HepG2 (cell line): ENCODE measurements around the gene C6orf136. TPM values are rescaled to one million over a fixed set of nuclear protein-coding genes. Genes with fewer than 3 reads are reported as not detected.
A peak's percentile ranks its signal among the peaks of the same experiment; 100 is the strongest.

Source experiments
- ATAC-seq: fragments of 200-7000 bp; cut with Tn5 transposase; 3 replicates; pipeline ENCODE4 v1.9.1; 2020; ENCODE audit warnings: mild to moderate bottlenecking, moderate library complexity
- BruUV-seq: library from RNA; stranded (reverse); fragments of 400-500 nt; replicated peaks from 2 replicates; lab custom pipeline; 2021; lab: Mats Ljungman, UMichigan
- CTCF ChIA-PET: fragments of 300-600 bp; formaldehyde crosslinking; extraction: SDS; loops from one replicate; lab custom pipeline; 2021; ENCODE audit warnings: low total read pairs, inconsistent platforms, low intra/inter-chr PET ratio; lab: Yijun Ruan, JAX
- POLR2A ChIA-PET: fragments of 350-600 bp; sonication (Branson Sonifier 250); formaldehyde crosslinking; loops from one replicate; lab custom pipeline; 2020; ENCODE audit warnings: antibody characterized with exemption, inconsistent platforms; lab: Yijun Ruan, JAX
- DNase-seq: peaks from one replicate; pipeline ENCODE4 v3.0.0-alpha.2; 2015; ENCODE audit warnings: low spot score
- FAIRE-seq: peaks from 3 replicates; lab custom pipeline; 2011; peaks lifted over from hg19 to GRCh38; lab: Jason Lieb, UNC
- H2AFZ ChIP-seq: one replicate; pipeline ENCODE4 v1.6.1; 2011; ENCODE audit warnings: low read length, inconsistent platforms
- H3K27ac ChIP-seq: fragments of 300-600 bp; 3 replicates; pipeline ENCODE4 v1.8.0; 2011; ENCODE audit warnings: mixed run types, mild to moderate bottlenecking, mixed read lengths, low read length, inconsistent platforms; ENCODE audit not compliant: insufficient read depth; ENCODE audit errors: extremely low read length
- H3K27me3 ChIP-seq, 2 experiments: fragments of 200-600 bp in 1 of 2; 2 replicates in 1 of 2; 3 replicates in 1 of 2; pipeline versions ENCODE4 v1.6.0 to v1.8.0; 2011; ENCODE audit warnings: low read length in 2 of 2, mild to moderate bottlenecking in 2 of 2, moderate library complexity in 2 of 2, inconsistent platforms in 1 of 2; ENCODE audit not compliant: insufficient read depth in 2 of 2, control insufficient read depth in 1 of 2
- H3K36me3 ChIP-seq, 2 experiments: fragments of 200-600 bp in 1 of 2; replicated peaks in 1 of 2; 2 replicates in 1 of 2; 3 replicates in 1 of 2; pipeline versions ENCODE4 v1.5.1 to v1.8.0; 2011; ENCODE audit warnings: low read length in 2 of 2, inconsistent platforms in 1 of 2; ENCODE audit not compliant: insufficient read depth in 2 of 2, control insufficient read depth in 1 of 2
- H3K4me1 ChIP-seq: 2 replicates; pipeline ENCODE4 v1.5.1; 2012; ENCODE audit warnings: low read length, inconsistent platforms; ENCODE audit not compliant: insufficient read depth
- H3K4me2 ChIP-seq: 2 replicates; pipeline ENCODE4 v1.6.0; 2011; ENCODE audit warnings: low read depth, low read length, inconsistent platforms
- H3K4me3 ChIP-seq, 3 experiments: fragments of 200-600 bp in 1 of 3; sonication (generic), shearing (Covaris generic) in 1 of 3; replicated peaks in 1 of 3; 2 replicates each; pipeline ENCODE4 v1.5.1; 2011 to 2016; ENCODE audit warnings: low read length in 3 of 3, inconsistent platforms in 2 of 3, low read depth in 2 of 3, mild to moderate bottlenecking in 2 of 3, control low read depth in 1 of 3, mixed read lengths in 1 of 3; ENCODE audit not compliant: insufficient read depth in 1 of 3
- H3K79me2 ChIP-seq: one replicate; pipeline ENCODE4 v1.6.1; 2011; ENCODE audit warnings: low read length, inconsistent platforms; ENCODE audit not compliant: insufficient read depth
- H3K9ac ChIP-seq: 2 replicates; pipeline ENCODE4 v1.6.0; 2011; ENCODE audit warnings: mild to moderate bottlenecking, low read depth, low read length, inconsistent platforms; ENCODE audit not compliant: insufficient read depth
- H3K9me3 ChIP-seq: 2 replicates; pipeline ENCODE4 v1.5.1; 2012; ENCODE audit warnings: mild to moderate bottlenecking, low read length
- H4K20me1 ChIP-seq: 2 replicates; pipeline ENCODE4 v1.6.0; 2011; ENCODE audit warnings: inconsistent platforms, mild to moderate bottlenecking, low read length, moderate library complexity; ENCODE audit not compliant: insufficient read depth
- AGO2 ChIP-seq: fragments of 200-400 bp; formaldehyde crosslinking; optimal IDR thresholded peaks from 2 replicates; pipeline ENCODE3; 2017; ENCODE audit warnings: mild to moderate bottlenecking, low read depth, low read length, moderate library complexity
- BORCS8-MEF2B ChIP-seq: sonication (generic); formaldehyde crosslinking; IDR thresholded peaks from 2 replicates; pipeline ENCODE4 v1.8.0; 2022; ENCODE audit warnings: mild to moderate bottlenecking, missing genetic modification reagents
- DRAP1 ChIP-seq: IDR thresholded peaks from 2 replicates; pipeline ENCODE4 v1.6.1; 2016; ENCODE audit warnings: missing genetic modification reagents, missing compliant biosample characterization
- GABPA ChIP-seq, 2 experiments: IDR thresholded peaks; 2 replicates each; pipeline ENCODE4 v1.6.1; 2011 to 2016; ENCODE audit warnings: low read depth in 2 of 2, low read length in 1 of 2, missing biosample characterization in 1 of 2, missing genetic modification characterization in 1 of 2
- NR2F2 ChIP-seq: IDR thresholded peaks from 2 replicates; pipeline ENCODE4 v1.6.1; 2012; ENCODE audit warnings: low read depth, inconsistent platforms, borderline replicate concordance
- PAF1 ChIP-seq: IDR thresholded peaks from 2 replicates; pipeline ENCODE4 v1.6.1; 2016; ENCODE audit warnings: missing genetic modification reagents, missing compliant biosample characterization
- POLR2A ChIP-seq, 2 experiments: IDR thresholded peaks; 2 replicates each; pipeline ENCODE4 v1.6.1; 2011; ENCODE audit warnings: low read depth in 2 of 2, low read length in 2 of 2, mild to moderate bottlenecking in 1 of 2, moderate library complexity in 1 of 2; ENCODE audit not compliant: insufficient read depth in 1 of 2
- POLR2AphosphoS5 ChIP-seq: IDR thresholded peaks from 2 replicates; pipeline ENCODE4 v1.6.1; 2012; ENCODE audit warnings: low read depth, low read length
- POLR2G ChIP-seq: fragments of 200-400 bp; formaldehyde crosslinking; IDR thresholded peaks from 2 replicates; pipeline ENCODE4 v1.6.1; 2018; ENCODE audit warnings: mild to moderate bottlenecking, low read depth, low read length, moderate library complexity
- SOX5 ChIP-seq: IDR thresholded peaks from 2 replicates; pipeline ENCODE4 v1.6.1; 2016; ENCODE audit warnings: borderline replicate concordance
- SRSF4 ChIP-seq: fragments of 200-400 bp; formaldehyde crosslinking; IDR thresholded peaks from one replicate; pipeline ENCODE4 v1.6.1; 2018; ENCODE audit warnings: mild to moderate bottlenecking, low read depth, low read length, moderate library complexity; ENCODE audit not compliant: poor library complexity, severe bottlenecking
- SSRP1 ChIP-seq: IDR thresholded peaks from 2 replicates; pipeline ENCODE4 v1.6.1; 2016; ENCODE audit warnings: control low read depth
- YEATS4 ChIP-seq: sonication (generic); formaldehyde crosslinking; IDR thresholded peaks from 2 replicates; pipeline ENCODE4 v1.4.0; 2020; ENCODE audit warnings: missing genetic modification reagents, borderline replicate concordance
- ZBTB1 ChIP-seq: sonication (generic); formaldehyde crosslinking; IDR thresholded peaks from 2 replicates; pipeline ENCODE4 v1.4.0; 2020; ENCODE audit warnings: missing genetic modification reagents, borderline replicate concordance
- ZBTB21 ChIP-seq: sonication (generic); formaldehyde crosslinking; IDR thresholded peaks from 2 replicates; pipeline ENCODE4 v1.4.0; 2020; ENCODE audit warnings: missing genetic modification reagents
- ZBTB3 ChIP-seq: sonication (generic); formaldehyde crosslinking; IDR thresholded peaks from 2 replicates; pipeline ENCODE4 v1.4.0; 2020; ENCODE audit warnings: low read depth, mild to moderate bottlenecking, moderate library complexity, missing genetic modification reagents, borderline replicate concordance
- ZEB1 ChIP-seq: IDR thresholded peaks from 2 replicates; pipeline ENCODE4 v1.6.1; 2012; ENCODE audit warnings: mild to moderate bottlenecking, low read depth, inconsistent platforms; ENCODE audit not compliant: insufficient replicate concordance
- ZKSCAN8 ChIP-seq: IDR thresholded peaks from 2 replicates; pipeline ENCODE4 v1.6.1; 2016; ENCODE audit warnings: borderline replicate concordance, missing genetic modification reagents, missing compliant biosample characterization
- ZNF275 ChIP-seq: sonication (generic); formaldehyde crosslinking; IDR thresholded peaks from 2 replicates; pipeline ENCODE4 v1.8.0; 2022; ENCODE audit warnings: missing genetic modification reagents, mild to moderate bottlenecking, inconsistent platforms, borderline replicate concordance
- ZNF737 ChIP-seq: sonication (generic); formaldehyde crosslinking; IDR thresholded peaks from 2 replicates; pipeline ENCODE4 v1.5.0; 2020; ENCODE audit warnings: missing genetic modification reagents, mild to moderate bottlenecking, borderline replicate concordance
- ZNF747 ChIP-seq: sonication (generic); formaldehyde crosslinking; IDR thresholded peaks from 2 replicates; pipeline ENCODE4 v1.8.1; 2023; ENCODE audit warnings: missing genetic modification reagents, mild to moderate bottlenecking, borderline replicate concordance
- ZNF766 ChIP-seq: sonication (generic); formaldehyde crosslinking; IDR thresholded peaks from 2 replicates; pipeline ENCODE4 v1.5.0; 2020; ENCODE audit warnings: missing genetic modification reagents, borderline replicate concordance
- ZNF878 ChIP-seq: sonication (generic); formaldehyde crosslinking; IDR thresholded peaks from 2 replicates; pipeline ENCODE4 v1.8.1; 2023; ENCODE audit warnings: mild to moderate bottlenecking, missing genetic modification reagents, moderate library complexity
- WGBS: methylation state at CpG from one replicate; pipeline ENCODE4 v1.1.6; 2017; ENCODE audit warnings: low lambda C conversion rate; 5-methylcytosine and 5-hydroxymethylcytosine counted together
- in situ Hi-C: cut with HindIII; loops from 2 replicates; pipeline ENCODE4 v1.10.0; 2017; ENCODE audit warnings: low pct_unique_long_range_greater_than_20kb; ENCODE audit not compliant: extremely low pct_ligation_motif_present
- intact Hi-C: fragments of 100-400 bp; cut with micrococcal nuclease; formaldehyde crosslinking; loops from one replicate; pipeline ENCODE4 v1.10.0; 2022; ENCODE audit not compliant: unreplicated experiment
- polyA plus RNA-seq, 8 experiments: library from polyadenylated mRNA; depleted of rRNA in 3 of 8; stranded (reverse) in 7 of 8; unstranded in 1 of 8; fragments of >200 nt; fragmentation: Illumina TruSeq in 4 of 8; extraction: Trizol in 4 of 8; gene quantifications; 2 replicates each; pipeline versions ENCODE4 v1.2.1 to v1.2.3, GENCODE V29; 2011 to 2016; ENCODE audit warnings: low read depth in 4 of 8, missing spikeins in 1 of 8, mixed read lengths in 1 of 8; ENCODE audit not compliant: insufficient read depth in 1 of 8
- total RNA-seq, 5 experiments: library from RNA; depleted of rRNA; stranded (reverse); fragments of >200 nt; fragmentation: Illumina TruSeq; extraction: Trizol; gene quantifications; 2 replicates each; pipeline ENCODE4 v1.2.3, GENCODE V29; 2016; ENCODE audit warnings: low read depth in 1 of 5

Gene C6orf136
- total and polyA plus RNA-seq, 2 of the 13 experiments (the other 11 are each of a cell fraction or from before 2014, with no cell fraction given) = 12.0 to 26.2 TPM

GRCh38 chr6:30612687-30613248 lies 34.2 kb upstream of the C6orf136 start:
- Histone ChIP-seq H3K4me3 (no peak overlapping the region), H3K4me2 (no peak overlapping the region), H4K20me1 (peaks cover 12% of the 10 kb centered on the region), H3K9me3 (no peaks in the 10 kb centered on the region), H3K27me3 (no peaks in the 10 kb centered on the region; a peak in 1 of 5 replicates), H3K9ac (no peak overlapping the region), H3K4me1 (peaks cover 22% of the 10 kb centered on the region), H3K36me3 (peaks cover 9 to 20% of the 10 kb centered on the region in 2 experiments), H3K27ac (no peak overlapping the region), H3K79me2 (peaks cover 25% of the 10 kb centered on the region), H2AFZ (no peak overlapping the region)
- in situ Hi-C loops = no loop called here
- POLR2A ChIA-PET = interaction anchor here (0.5 to 4.8 kb wide), 22 partner anchors 12 to 113 kb away, joined by 3 to 172 read pairs (median 5); partner anchors contain the start of genes ABCF1, ATAT1, C6orf136 and DHX16
- ATAC-seq (no peak), DNase-seq (no peak), FAIRE-seq (no peak)
- CTCF ChIA-PET = no interaction called here
- intact Hi-C loops = no loop called here
- no TSS peak for BruUV-seq
- WGBS = 83% methylated on average over 6 of the region's 6 CpGs
- peak in 1 of 2 experiments; percentile 69; a peak in 3 of 4 replicates for TF ChIP-seq POLR2A (IDR thresholded peaks at IDR 0.05; ENCODE audit: insufficient read depth in 1 of 2, low read depth in 2 of 2, low read length in 2 of 2)
- peak; percentile 96 for TF ChIP-seq PAF1 (CRISPR knock-in tag)
- TF ChIP-seq ZBTB3 (CRISPR knock-in tag) = no peak
- TF ChIP-seq DRAP1 (CRISPR knock-in tag) = peak; percentile 14; the same call in 1 of the 2 replicates
- TF ChIP-seq ZNF737 = no peak
- TF ChIP-seq NR2F2 = 0 out of 2 replicates have a peak, but pooled peaks have one; percentile 11
- no peak for TF ChIP-seq YEATS4 (CRISPR knock-in tag)
- no peak for TF ChIP-seq BORCS8-MEF2B (CRISPR knock-in tag)
- peak; percentile 51; the same call in 1 of the 2 replicates for TF ChIP-seq SSRP1 (CRISPR knock-in tag)
- TF ChIP-seq SOX5 = no peak
- peak; percentile 75 for TF ChIP-seq POLR2G
- TF ChIP-seq AGO2 = peak; percentile 91
- no peak for TF ChIP-seq ZBTB1 (CRISPR knock-in tag)
- TF ChIP-seq ZBTB21 (CRISPR knock-in tag) = no peak
- TF ChIP-seq ZNF747 (CRISPR knock-in tag) = no peak
- no peak for TF ChIP-seq GABPA (IDR thresholded peaks at IDR 0.05; ENCODE audit: low read depth, low read length)
- peak; percentile 15; the same call in 1 of the 2 replicates for TF ChIP-seq GABPA (CRISPR knock-in tag; IDR thresholded peaks at IDR 0.05; ENCODE audit: low read depth)
- 0 out of 2 replicates have a peak, but pooled peaks have one; percentile 20 for TF ChIP-seq ZKSCAN8 (CRISPR knock-in tag)
- TF ChIP-seq SRSF4 = peak; percentile 36
- TF ChIP-seq ZNF275 (CRISPR knock-in tag) = no peak
- TF ChIP-seq POLR2AphosphoS5 = peak; percentile 14; the same call in 1 of the 2 replicates
- TF ChIP-seq ZNF878 (CRISPR knock-in tag) = 0 out of 2 replicates have a peak, but pooled peaks have one; percentile 51
- TF ChIP-seq ZNF766 (CRISPR knock-in tag) = no peak
- no peak for TF ChIP-seq ZEB1
